ENCODE measurements around the gene NKX2-8.
"Not testable (repeated sequence)": the region's sequence is repeated elsewhere in the genome, so short reads cannot be mapped to it uniquely, and the experiment has no call there.

The NKX2-8 gene

GRCh38 chr14:36580141-36580855 lies 2.1 kb downstream of the NKX2-8 start:
- DNase-seq (ENCODE audit: low spot score), result no peak

DNA sequence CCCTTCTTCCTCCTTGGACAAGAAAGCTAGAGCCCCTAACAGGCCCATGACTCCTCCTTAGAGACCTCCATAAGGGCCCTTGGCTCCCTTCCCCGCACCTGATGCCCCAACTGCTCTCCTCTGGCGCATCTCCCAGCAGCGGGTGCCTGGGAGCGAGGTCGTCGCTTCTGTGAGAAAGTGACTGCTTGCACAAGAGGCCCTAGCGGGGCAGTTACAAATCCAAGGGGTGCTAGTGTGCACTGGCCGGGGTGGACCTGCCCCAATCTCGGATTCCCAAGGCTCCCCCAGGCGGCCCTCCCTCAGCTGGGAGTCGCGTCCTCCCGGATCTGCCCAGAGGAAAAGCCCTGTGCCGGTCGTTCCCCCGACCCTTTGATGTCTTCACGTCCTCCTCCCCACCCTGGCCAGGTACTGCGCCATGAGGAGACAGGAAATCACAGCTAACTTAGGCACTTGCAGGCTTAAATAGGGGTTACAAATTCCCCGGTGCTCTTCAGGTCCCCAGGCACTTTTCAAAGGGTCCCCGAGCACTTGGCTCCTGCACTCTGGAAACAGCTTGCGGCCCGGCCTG lies 2.8 kb downstream of the NKX2-8 start:
- no peak for DNase-seq (ENCODE audit: low spot score)

DNA sequence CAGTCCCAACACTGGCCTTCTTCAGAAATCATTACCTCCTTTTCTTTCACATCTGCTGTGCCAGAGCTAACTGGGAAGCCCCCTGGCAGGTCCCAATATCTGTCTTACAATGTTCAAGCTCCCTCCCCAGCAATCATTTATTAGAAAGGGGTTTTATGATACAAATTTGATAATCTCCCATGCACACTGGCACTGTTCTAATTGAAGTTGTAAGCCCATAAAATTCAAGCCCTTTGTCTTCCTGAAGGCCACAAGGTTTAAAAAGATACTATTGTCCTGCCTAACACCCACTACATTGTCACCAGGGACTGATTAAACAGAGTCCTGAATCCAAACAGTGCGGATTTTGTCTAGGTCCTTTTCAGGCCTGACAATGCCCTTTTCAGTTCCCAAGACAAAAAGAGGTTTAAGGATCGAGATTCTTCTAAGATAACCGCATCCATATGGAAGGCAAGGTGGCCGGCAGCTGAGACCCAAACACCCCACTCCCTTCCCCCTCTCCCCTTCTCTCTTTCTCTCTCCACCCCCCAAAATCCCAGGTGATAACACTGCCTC lies 3.3 kb downstream of the NKX2-8 start:
- DNase-seq (ENCODE audit: low spot score), result no peak

DNA sequence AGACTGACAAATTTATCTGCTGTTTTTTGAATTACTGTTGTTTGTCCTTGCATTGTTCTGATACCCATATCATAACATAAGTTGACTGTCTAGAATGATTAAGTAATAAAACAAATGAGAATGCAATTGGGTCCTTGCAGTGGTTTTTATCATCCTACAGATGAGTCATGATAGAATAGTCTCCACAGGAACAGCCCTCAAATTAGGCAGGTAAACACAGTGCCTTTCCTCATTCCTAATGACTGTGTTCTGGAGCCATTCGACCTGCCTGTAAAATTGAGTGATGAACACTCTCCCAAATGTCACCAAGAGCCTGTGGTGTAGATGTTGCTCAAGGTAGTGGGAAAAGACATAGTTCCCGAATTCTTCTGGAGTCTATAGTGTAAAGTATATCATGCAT lies 12.3 kb downstream of the NKX2-8 start:
- DNase-seq (ENCODE audit: low spot score), result no peak

- DNase-seq (ENCODE audit: low spot score), result peak; percentile 73
Measured at GRCh38 chr14:36556811-36557433, 25.5 kb downstream of the NKX2-8 start.

DNA sequence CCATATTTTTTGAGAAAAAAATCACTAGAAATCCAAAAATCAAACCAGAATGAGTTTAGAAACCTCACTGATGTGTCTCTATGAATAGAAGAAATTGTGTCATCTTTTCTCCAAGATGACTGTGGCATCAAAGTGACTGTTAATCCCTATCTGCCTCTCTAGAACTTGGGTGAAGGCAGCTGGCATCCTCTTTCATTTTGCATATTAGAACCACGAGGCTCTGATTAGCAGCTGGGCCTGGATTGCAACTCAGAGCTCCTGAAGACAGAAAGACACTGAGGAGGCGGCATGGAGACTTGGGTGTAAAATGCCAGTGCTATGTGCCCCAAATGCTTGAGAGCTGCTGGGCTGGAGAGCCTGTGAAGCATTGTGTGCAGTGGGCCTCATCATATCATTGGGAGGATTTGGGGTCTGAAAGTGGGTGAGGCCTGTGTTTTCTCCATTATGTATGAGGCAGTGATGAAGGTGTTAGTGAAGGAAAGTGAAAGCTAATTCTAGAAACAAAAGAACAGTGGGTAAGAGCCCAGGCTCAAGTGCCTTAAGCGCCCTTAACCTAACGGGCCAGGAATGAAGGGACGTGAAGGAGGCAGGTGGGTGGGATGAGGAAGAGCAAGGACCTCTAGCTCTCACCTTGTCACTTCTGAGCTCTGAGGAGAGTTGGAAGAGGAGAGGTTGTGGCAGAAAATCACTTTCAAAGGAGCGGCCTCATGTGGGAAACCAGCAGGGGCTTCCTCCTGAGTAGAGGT lies 26.2 kb downstream of the NKX2-8 start:
- DNase-seq (ENCODE audit: low spot score), result no peak

GRCh38 chr14:36553656-36554260 lies 28.7 kb downstream of the NKX2-8 start:
- peak; percentile 59 for DNase-seq (ENCODE audit: low spot score)

GRCh38 chr14:36550899-36551298 lies 31.5 kb downstream of the NKX2-8 start:
- DNase-seq (ENCODE audit: low spot score), result no peak

- DNase-seq (ENCODE audit: low spot score), result not testable (repeated sequence)
Measured at GRCh38 chr14:36544280-36544679, 38.1 kb downstream of the NKX2-8 start.

GRCh38 chr14:36538051-36538450 lies 44.4 kb downstream of the NKX2-8 start:
- no peak for DNase-seq (ENCODE audit: low spot score)

Measured in AG08395 (cell line).